ENCODE measurements around the gene UNK.
"Not testable (repeated sequence)": the region's sequence is repeated elsewhere in the genome, so short reads cannot be mapped to it uniquely, and the experiment has no call there.

Gene UNK

GRCh38 chr17:75806822-75807500 lies 22.4 kb downstream of the UNK start:
- DNase-seq: no peak

DNA sequence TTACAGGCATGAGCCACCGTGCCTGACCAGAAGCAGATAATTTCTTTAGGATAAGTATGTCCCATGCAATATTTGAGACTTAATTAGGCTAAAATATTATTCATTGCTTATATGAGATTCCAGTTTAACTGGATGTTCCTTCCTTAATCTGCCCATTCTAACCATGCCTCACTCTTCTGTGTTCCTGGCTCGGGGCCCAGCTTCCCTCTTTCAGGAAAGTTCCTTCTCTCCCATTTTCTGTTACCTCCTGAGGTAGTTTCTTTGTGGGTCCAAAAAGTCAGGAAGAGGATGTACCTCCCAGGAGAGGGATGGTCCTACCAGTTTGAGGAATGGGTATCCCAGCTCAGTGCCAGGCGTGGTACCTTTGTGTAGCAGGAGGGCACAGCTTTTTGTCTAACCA lies 23.3 kb downstream of the UNK start:
- no peak for DNase-seq

DNA sequence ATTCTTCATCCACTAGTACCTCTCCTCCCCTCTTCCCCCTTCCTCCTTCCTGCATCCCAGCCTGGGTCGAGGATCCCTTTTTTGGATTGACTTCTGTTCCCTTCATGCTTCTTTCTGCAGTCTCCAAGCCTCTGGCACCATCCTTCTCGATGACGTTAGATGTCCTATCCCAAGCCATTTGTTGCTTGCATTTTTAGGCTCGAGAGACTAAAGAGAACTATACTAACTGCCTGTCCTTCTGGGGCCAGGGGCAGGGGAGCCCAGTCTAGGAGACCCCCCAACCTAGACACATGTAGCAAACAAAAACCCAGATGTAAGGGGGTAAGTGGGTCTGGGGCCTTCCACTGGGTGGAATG lies 23.9 kb downstream of the UNK start:
- no peak for DNase-seq

- DNase-seq: no peak
Observed at GRCh38 chr17:75808905-75809621, 24.5 kb downstream of the UNK start.

- no peak for DNase-seq
Observed at GRCh38 chr17:75809631-75810111, 25.1 kb downstream of the UNK start.

GRCh38 chr17:75810216-75810615 lies 25.6 kb downstream of the UNK start:
- no peak for DNase-seq

DNA sequence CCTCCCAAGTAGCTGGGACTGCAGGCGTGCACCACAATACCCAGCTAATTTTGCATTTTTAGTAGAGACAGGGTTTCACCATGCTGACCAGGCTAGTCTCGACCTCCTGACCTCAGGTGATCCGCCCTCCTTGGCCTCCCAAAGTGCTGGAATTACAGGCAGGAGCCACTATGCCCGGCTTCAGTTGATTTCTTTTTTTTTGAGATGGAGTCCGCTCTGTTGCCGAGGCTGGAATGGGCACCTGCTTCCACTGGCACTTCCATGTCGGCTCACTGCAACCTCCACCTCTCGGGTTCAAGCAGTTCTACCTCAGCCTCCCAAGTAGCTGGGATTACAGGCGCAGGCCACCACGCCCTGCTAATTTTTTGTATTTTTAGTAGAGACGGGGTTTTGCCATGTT lies 26.1 kb downstream of the UNK start:
- not testable (repeated sequence) for DNase-seq

DNA sequence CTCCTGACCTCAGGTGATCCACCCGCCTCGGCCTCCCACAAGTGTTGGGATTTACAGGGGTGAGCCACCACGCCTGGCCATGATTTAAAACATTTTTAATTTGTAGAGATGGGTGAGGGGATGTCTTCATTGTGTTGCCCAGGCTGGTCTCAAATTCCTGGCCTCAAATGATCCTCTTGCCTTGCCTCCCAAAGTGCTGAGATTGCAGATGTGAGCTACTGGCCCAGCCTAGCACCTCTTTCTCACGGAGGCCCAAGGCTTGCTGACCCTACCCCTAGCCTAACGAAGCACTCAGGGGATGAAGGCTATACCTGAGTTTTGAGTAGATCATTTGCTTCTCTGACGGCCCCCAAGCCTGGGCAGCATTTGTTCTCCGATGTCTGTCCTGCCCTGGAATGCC lies 26.6 kb downstream of the UNK start:
- no peak for DNase-seq

- no peak for DNase-seq
Observed at GRCh38 chr17:75812096-75813013, 27.7 kb downstream of the UNK start.

GRCh38 chr17:75813081-75814020 lies 28.7 kb downstream of the UNK start:
- DNase-seq: no peak

GRCh38 chr17:75814021-75814395 lies 29.4 kb downstream of the UNK start:
- DNase-seq: no peak

DNA sequence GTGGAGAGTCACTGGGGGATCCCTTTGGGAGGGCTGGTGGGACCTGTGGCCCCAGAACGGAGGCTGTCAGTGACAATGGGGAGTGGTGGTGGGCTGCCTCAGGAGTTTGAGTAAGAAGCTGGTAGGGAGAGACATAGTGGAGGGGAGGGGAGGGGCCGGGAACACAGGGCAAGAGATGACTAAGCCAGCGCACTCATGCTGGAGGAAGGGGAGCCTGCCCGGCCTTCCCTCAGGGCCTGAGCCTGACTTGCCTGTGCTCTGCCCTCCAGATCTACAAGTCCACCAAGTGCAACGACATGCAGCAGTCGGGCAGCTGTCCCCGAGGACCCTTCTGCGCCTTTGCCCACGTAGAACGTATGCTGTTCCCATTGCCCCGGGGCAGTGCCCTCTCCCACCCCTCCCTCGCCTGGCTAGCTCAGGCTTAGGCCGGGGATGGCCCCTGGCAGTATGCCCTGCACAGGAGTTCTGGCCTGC lies 30.3 kb downstream of the UNK start:
- no peak for DNase-seq

DNA sequence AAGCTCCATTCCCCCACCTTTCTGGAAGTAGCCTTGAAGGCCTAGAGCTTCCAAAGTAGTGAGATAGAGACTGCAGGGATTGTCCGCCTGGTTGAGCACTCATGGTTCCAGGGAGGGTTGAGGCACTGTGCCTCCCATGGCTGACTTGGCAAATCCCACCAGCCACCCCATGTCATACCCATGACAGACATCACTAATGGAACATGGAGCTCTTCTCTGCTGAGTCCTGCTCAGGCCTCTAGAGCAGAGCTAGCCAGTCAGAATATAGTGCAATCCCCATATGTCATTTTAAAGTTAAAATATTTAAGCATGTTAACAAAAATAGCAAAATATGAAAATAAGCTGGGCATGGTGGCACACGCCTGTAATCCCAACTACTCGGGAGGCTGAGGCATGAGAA lies 30.8 kb downstream of the UNK start:
- no peak for DNase-seq

DNA sequence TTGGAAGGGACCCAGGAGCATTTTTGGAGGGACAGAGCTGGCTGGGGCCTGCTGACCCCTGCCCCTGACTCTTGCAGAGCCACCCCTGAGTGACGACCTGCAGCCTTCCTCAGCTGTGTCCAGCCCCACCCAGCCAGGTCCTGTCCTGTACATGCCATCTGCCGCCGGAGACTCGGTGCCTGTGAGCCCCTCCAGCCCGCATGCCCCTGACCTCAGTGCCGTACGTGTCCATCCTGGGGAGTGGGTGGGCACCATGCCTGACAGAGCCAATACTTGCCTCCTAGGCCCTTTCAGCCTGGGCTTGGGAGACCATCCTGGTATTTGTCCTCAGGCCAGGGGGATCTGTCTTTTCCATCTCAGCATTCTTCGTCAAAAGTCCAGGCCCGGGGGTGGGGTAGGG lies 32.1 kb downstream of the UNK start:
- no peak for DNase-seq

DNA sequence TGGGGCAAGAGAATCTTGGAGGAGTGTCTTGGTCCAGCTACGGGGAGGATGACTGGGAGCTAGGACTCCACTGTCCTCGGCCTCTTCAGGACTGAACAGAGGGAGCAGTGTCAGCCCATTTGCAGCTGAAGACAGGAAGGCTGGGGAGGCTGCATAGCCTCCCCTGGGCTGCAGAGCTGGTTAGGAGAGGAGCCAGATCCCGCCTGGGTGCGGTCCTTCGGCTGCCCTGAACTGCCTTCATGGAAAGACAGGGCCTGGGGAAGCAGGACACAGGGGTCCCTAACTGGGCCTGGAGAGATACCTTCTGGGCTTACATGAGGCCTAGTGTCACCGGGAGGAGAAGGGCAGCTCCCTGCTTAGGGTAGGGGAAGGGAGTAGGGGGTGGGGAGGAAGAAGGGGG lies 33.0 kb downstream of the UNK start:
- DNase-seq: no peak

DNA sequence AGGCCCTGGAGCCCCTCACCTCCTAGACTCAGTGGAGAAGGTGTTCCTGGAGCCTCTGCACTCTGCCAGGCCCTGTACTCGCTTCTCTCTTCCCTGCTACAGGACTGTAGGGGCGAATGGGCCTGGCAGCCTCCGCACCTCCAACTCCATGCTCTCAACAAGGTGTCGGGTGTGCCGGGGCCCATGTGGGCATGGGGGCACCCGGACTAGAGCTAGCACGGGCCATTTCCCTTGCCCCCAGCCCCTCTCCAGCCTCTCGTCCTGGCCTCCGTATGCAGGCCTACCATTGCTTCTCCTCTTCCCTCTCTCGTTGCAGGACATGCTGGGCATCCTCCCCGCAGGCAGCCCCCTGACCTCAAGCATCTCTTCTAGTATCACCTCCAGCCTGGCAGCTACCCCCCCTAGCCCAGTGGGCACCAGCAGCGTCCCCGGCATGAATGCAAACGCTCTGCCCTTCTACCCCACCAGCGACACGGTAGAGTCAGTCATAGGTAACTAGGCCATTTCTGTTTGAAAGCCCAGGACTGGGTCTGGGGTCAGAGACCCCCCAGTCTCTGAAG lies 33.8 kb downstream of the UNK start:
- no peak for DNase-seq

DNA sequence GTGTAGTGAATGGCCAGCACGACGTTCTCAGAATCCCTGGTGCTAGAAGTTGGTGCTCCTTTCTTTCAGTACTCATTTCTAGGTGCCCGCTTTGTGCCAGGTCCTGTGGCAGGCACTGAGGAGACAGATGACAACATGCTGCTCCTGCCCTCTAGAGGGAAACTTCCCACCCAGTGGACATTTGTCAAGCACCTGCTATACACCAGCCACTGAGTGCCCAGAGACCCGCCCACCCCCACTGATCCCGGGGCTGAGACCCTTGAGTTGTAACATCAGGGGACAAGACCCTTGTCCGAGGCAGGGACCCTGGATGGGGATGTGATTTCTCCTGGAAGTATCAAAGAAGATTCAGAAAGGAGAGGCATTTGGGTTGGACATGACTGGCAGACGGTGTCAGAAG lies 34.5 kb downstream of the UNK start:
- no peak for DNase-seq

DNA sequence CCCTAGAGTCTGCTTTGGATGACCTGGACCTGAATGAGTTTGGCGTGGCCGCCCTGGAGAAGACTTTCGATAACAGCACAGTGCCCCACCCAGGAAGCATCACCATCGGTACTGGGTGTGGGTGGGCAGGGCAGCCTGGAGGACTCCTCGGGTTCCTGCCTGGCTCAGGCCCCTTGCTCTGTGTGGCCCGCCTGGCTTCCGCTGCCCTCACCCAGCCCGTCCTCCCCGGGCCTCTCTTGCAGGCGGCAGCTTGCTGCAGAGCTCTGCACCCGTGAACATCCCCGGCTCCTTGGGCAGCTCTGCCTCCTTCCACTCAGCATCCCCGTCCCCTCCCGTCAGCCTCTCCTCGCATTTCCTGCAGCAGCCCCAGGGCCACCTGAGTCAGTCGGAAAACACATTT lies 35.1 kb downstream of the UNK start:
- DNase-seq: no peak

- DNase-seq: no peak
Observed at GRCh38 chr17:75820094-75821080, 35.8 kb downstream of the UNK start.

GRCh38 chr17:75821552-75821951 lies 36.9 kb downstream of the UNK start:
- DNase-seq: no peak

All from activated naive CD4-positive, alpha-beta T cell treated with anti-CD3 and anti-CD28 coated beads, Interleukin-2, amount 50 U/mL, for 16 hours (primary cell).